HL-60 (cell line): Measurements from ENCODE around the gene DELE1.

Experiments used
- REST ChIP-seq: IDR thresholded peaks from 2 replicates; pipeline ENCODE4 v1.6.1; 2012; ENCODE audit warnings: low read depth; ENCODE audit not compliant: insufficient replicate concordance
- SPI1 ChIP-seq: IDR thresholded peaks from 2 replicates; pipeline ENCODE4 v1.6.1; 2012; ENCODE audit warnings: low read depth, mild to moderate bottlenecking, borderline replicate concordance
- TF ChIP-seq, protein P1 (sequence below): IDR thresholded peaks from one replicate; pipeline ENCODE4 v1.5.1; 2011; ENCODE audit warnings: low read length, control low read depth, inconsistent platforms; ENCODE audit not compliant: insufficient read depth

GRCh38 chr5:141944076-141944475, 20.4 kb downstream of the DELE1 start:
- TF ChIP-seq, protein P1, sequence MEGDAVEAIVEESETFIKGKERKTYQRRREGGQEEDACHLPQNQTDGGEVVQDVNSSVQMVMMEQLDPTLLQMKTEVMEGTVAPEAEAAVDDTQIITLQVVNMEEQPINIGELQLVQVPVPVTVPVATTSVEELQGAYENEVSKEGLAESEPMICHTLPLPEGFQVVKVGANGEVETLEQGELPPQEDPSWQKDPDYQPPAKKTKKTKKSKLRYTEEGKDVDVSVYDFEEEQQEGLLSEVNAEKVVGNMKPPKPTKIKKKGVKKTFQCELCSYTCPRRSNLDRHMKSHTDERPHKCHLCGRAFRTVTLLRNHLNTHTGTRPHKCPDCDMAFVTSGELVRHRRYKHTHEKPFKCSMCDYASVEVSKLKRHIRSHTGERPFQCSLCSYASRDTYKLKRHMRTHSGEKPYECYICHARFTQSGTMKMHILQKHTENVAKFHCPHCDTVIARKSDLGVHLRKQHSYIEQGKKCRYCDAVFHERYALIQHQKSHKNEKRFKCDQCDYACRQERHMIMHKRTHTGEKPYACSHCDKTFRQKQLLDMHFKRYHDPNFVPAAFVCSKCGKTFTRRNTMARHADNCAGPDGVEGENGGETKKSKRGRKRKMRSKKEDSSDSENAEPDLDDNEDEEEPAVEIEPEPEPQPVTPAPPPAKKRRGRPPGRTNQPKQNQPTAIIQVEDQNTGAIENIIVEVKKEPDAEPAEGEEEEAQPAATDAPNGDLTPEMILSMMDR: no peak
- TF ChIP-seq SPI1 (no peak), REST (no peak)
